Upper lobe of left lung (tissue), 6 donors: ENCODE data around the gene TMEM186. TPM values are rescaled to one million over a fixed set of nuclear protein-coding genes. Genes with fewer than 3 reads are reported as not detected.
"Not testable (repeated sequence)": the region's sequence is repeated elsewhere in the genome, so short reads cannot be mapped to it uniquely, and the experiment has no call there.

Experiments
- ATAC-seq, 2 donors: fragments of 200-7000 bp; cut with Tn5 transposase; one replicate each; pipeline ENCODE4 v1.9.1; 2022; ENCODE audit warnings: mild to moderate bottlenecking in 2 of 2, moderate library complexity in 2 of 2; ENCODE audit not compliant: low FRiP score in 2 of 2
- DNase-seq, 2 donors: peaks; one replicate each; pipeline ENCODE4 v3.0.0-alpha.2; 2019 to 2020
- H3K27ac ChIP-seq, 4 donors: fragments of 200-600 bp; sonication (generic); one replicate each; pipeline ENCODE4 v1.5.1; 2016 to 2019
- H3K27me3 ChIP-seq, 4 donors: fragments of 200-600 bp; sonication (generic); one replicate each; pipeline ENCODE4 v1.5.1; 2017 to 2019
- H3K36me3 ChIP-seq, 4 donors: fragments of 200-600 bp; sonication (generic); one replicate each; pipeline ENCODE4 v1.5.1; 2016 to 2019
- H3K4me1 ChIP-seq, 4 donors: fragments of 200-600 bp; sonication (generic); one replicate each; pipeline ENCODE4 v1.5.1; 2018 to 2019
- H3K4me3 ChIP-seq, 4 donors: fragments of 200-600 bp; sonication (generic); one replicate each; pipeline ENCODE4 v1.5.1; 2017 to 2019; ENCODE audit warnings: mild to moderate bottlenecking in 2 of 4, moderate library complexity in 1 of 4
- H3K9me3 ChIP-seq, 4 donors: fragments of 200-600 bp; sonication (generic); one replicate each; pipeline ENCODE4 v1.5.1; 2018 to 2019
- CTCF ChIP-seq, 6 experiments: fragments of 450-650 bp in 4 of 6; fragments of 200-600 bp in 2 of 6; sonication (generic) in 2 of 6; IDR thresholded peaks; one replicate each; pipeline ENCODE4 v1.5.1; 2016 to 2019; ENCODE audit warnings: antibody characterized with exemption in 6 of 6
- EP300 ChIP-seq, 4 donors: sonication (generic); formaldehyde crosslinking; IDR thresholded peaks; one replicate each; pipeline ENCODE4 v1.5.1; 2017; ENCODE audit warnings: antibody characterized with exemption in 4 of 4, control low read depth in 2 of 4
- POLR2A ChIP-seq, 4 donors: fragments of 450-650 bp; IDR thresholded peaks; one replicate each; pipeline ENCODE4 v1.5.1; 2016 to 2017; ENCODE audit warnings: antibody characterized with exemption in 4 of 4, mild to moderate bottlenecking in 2 of 4
- POLR2AphosphoS5 ChIP-seq, 2 donors: sonication (generic); formaldehyde crosslinking; IDR thresholded peaks; one replicate each; pipeline ENCODE4 v1.5.1; 2017; ENCODE audit warnings: antibody characterized with exemption in 2 of 2
- WGBS, 2 donors: methylation state at CpG; one replicate each; pipeline ENCODE4 v1.1.5; 2017 to 2018; 5-methylcytosine and 5-hydroxymethylcytosine counted together
- total RNA-seq, 6 donors: library from RNA; depleted of rRNA in 4 of 6; stranded (reverse); fragments of >200 nt in 4 of 6; gene quantifications; one replicate each; pipeline versions ENCODE4 v1.1.0 to v1.2.1, GENCODE V29; 2016 to 2021
- donor health status: DM: no; HTN: no; CAD: no; lungs with moderate emphysema.
- donor health status: DM: no; HTN: yes; CAD: no; lungs with severe emphysema.

Gene TMEM186
- total RNA-seq, 6 donors from 2014 or later: 4.2 to 10.7 (median 6.9) TPM

- not testable (repeated sequence) for H3K27me3 ChIP-seq, H3K27ac ChIP-seq, H3K9me3 ChIP-seq, H3K4me3 ChIP-seq, ATAC-seq, DNase-seq
- H3K4me1 ChIP-seq: peaks cover 4 to 10% (median 7%) of the 10 kb centered on the region in 4 donors
- H3K36me3 ChIP-seq: peaks cover 0 to 10% (median 4%) of the 10 kb centered on the region in 4 donors
- WGBS, 2 donors: 66 to 78% methylated on average over 7 of the region's 7 CpGs
These were observed 39.4 kb upstream of the TMEM186 start for GRCh38 chr16:8836797-8837196.

- Histone ChIP-seq H3K27ac (no peak overlapping the region), H3K4me3 (no peak overlapping the region), H3K27me3 (no peaks in the 10 kb centered on the region), H3K4me1 (peaks cover 3 to 10% (median 5%) of the 10 kb centered on the region in 4 donors), H3K9me3 (no peaks in the 10 kb centered on the region), H3K36me3 (peaks cover 3 to 40% (median 24%) of the 10 kb centered on the region in 4 donors)
- WGBS, 2 donors: 81 to 85% methylated on average over 14 to 16 of the region's 16 CpGs
- TF ChIP-seq POLR2AphosphoS5 (IDR thresholded peaks at IDR 0.05) (no peak), CTCF (IDR thresholded peaks at IDR 0.05) (no peak), POLR2A (IDR thresholded peaks at IDR 0.05) (no peak), EP300 (IDR thresholded peaks at IDR 0.05) (no peak)
- ATAC-seq (peak in 1 of 2 donors; percentile 68), DNase-seq (peak in 1 of 2 donors; percentile 53)
These were observed 35.3 kb upstream of the TMEM186 start for GRCh38 chr16:8832717-8833105.

- 88 to 92% methylated on average over 15 to 17 of the region's 18 CpGs for WGBS, 2 donors
- no peaks in the 10 kb centered on the region for H3K27me3 ChIP-seq
- H3K36me3 ChIP-seq: peaks cover 3 to 40% (median 24%) of the 10 kb centered on the region in 4 donors
- no peak overlapping the region for H3K4me3 ChIP-seq
- H3K27ac ChIP-seq: no peak overlapping the region
- peaks cover 0 to 6% (median 5%) of the 10 kb centered on the region in 4 donors for H3K4me1 ChIP-seq
- no peaks in the 10 kb centered on the region for H3K9me3 ChIP-seq
- DNase-seq (peak in 1 of 2 donors; percentile 20), ATAC-seq (no peak)
- no peak for TF ChIP-seq POLR2A (IDR thresholded peaks at IDR 0.05)
- no peak for TF ChIP-seq EP300 (IDR thresholded peaks at IDR 0.05)
- TF ChIP-seq CTCF (IDR thresholded peaks at IDR 0.05): no peak
- no peak for TF ChIP-seq POLR2AphosphoS5 (IDR thresholded peaks at IDR 0.05)
These were observed 34.7 kb upstream of the TMEM186 start for GRCh38 chr16:8831871-8832716.

- ATAC-seq: peak in 1 of 2 donors; percentile 59
- no peaks in the 10 kb centered on the region for H3K9me3 ChIP-seq
- no peak for TF ChIP-seq POLR2A (IDR thresholded peaks at IDR 0.05)
- 89 to 97% methylated on average over 9 of the region's 9 CpGs for WGBS, 2 donors
- no peak overlapping the region for H3K4me3 ChIP-seq
- DNase-seq: no peak
- H3K36me3 ChIP-seq: peaks cover 3 to 40% (median 24%) of the 10 kb centered on the region in 4 donors
- no peak overlapping the region for H3K27ac ChIP-seq
- H3K4me1 ChIP-seq: peaks cover 0 to 6% (median 5%) of the 10 kb centered on the region in 4 donors
- H3K27me3 ChIP-seq: no peaks in the 10 kb centered on the region
These were observed 34.0 kb upstream of the TMEM186 start for GRCh38 chr16:8831450-8831849.

- no peak for DNase-seq
- H3K4me1 ChIP-seq: no peaks in the 10 kb centered on the region
- TF ChIP-seq POLR2A (IDR thresholded peaks at IDR 0.05) (no peak), CTCF (IDR thresholded peaks at IDR 0.05) (no peak), POLR2AphosphoS5 (IDR thresholded peaks at IDR 0.05) (no peak)
- no peaks in the 10 kb centered on the region for H3K27me3 ChIP-seq
- H3K4me3 ChIP-seq: no peak overlapping the region
- peaks cover 6 to 44% (median 24%) of the 10 kb centered on the region in 4 donors for H3K36me3 ChIP-seq
- H3K9me3 ChIP-seq: no peaks in the 10 kb centered on the region
- no peak for ATAC-seq
- WGBS, 2 donors: 94 to 95% methylated on average over 7 to 8 of the region's 8 CpGs
- H3K27ac ChIP-seq: no peak overlapping the region
These were observed 31.2 kb upstream of the TMEM186 start for GRCh38 chr16:8828541-8829165.
